Spleen (tissue), 11 donors: Measurements from ENCODE around the gene NRAP. TPM values are rescaled to one million over a fixed set of nuclear protein-coding genes. Genes with fewer than 3 reads are reported as not detected.

Source experiments
- DNase-seq: peaks from one replicate; pipeline ENCODE4 v3.0.0-alpha.2; 2020
- H3K27ac ChIP-seq, 8 donors: fragments of 200-600 bp; sonication (generic) in 7 of 8; 1 replicate in 4 of 8; 2 replicates in 4 of 8; pipeline versions ENCODE4 v1.5.0 to v1.8.0; 2016 to 2021; ENCODE audit warnings: inconsistent platforms in 4 of 8, mild to moderate bottlenecking in 4 of 8, moderate library complexity in 1 of 8
- H3K27me3 ChIP-seq, 7 donors: fragments of 200-600 bp; sonication (generic) in 6 of 7; replicated peaks in 1 of 7; 1 replicate in 4 of 7; 2 replicates in 3 of 7; pipeline versions ENCODE4 v1.5.0 to v1.8.0; 2016 to 2021; ENCODE audit warnings: inconsistent platforms in 3 of 7, mild to moderate bottlenecking in 1 of 7
- H3K36me3 ChIP-seq, 6 donors: fragments of 200-600 bp; sonication (generic) in 5 of 6; 1 replicate in 4 of 6; 2 replicates in 2 of 6; pipeline versions ENCODE4 v1.5.0 to v1.8.0; 2016 to 2021; ENCODE audit warnings: inconsistent platforms in 2 of 6
- H3K4me1 ChIP-seq, 6 donors: fragments of 200-600 bp; sonication (generic) in 5 of 6; 1 replicate in 3 of 6; 2 replicates in 3 of 6; pipeline versions ENCODE4 v1.5.0 to v1.8.0; 2016 to 2021; ENCODE audit warnings: inconsistent platforms in 3 of 6
- H3K4me3 ChIP-seq, 8 donors: fragments of 200-600 bp; sonication (generic) in 7 of 8; 1 replicate in 4 of 8; 2 replicates in 4 of 8; pipeline versions ENCODE4 v1.5.0 to v1.8.0; 2016 to 2021; ENCODE audit warnings: inconsistent platforms in 4 of 8, mild to moderate bottlenecking in 4 of 8, moderate library complexity in 2 of 8
- H3K9me3 ChIP-seq, 8 donors: fragments of 200-600 bp; sonication (generic) in 7 of 8; 1 replicate in 4 of 8; 2 replicates in 4 of 8; pipeline versions ENCODE4 v1.5.0 to v1.8.0; 2016 to 2021; ENCODE audit warnings: inconsistent platforms in 4 of 8
- CTCF ChIP-seq, 11 experiments: fragments of 200-600 bp in 7 of 11; fragments of 450-650 bp in 4 of 11; sonication (generic) in 4 of 11; IDR thresholded peaks in 8 of 11; conservative IDR thresholded peaks in 3 of 11; 1 replicate in 7 of 11; 2 replicates in 4 of 11; pipeline versions ENCODE4 v1.4.0 to v1.8.0; 2016 to 2021; ENCODE audit warnings: antibody characterized with exemption in 11 of 11, inconsistent platforms in 4 of 11, mild to moderate bottlenecking in 1 of 11
- POLR2A ChIP-seq, 3 donors: fragments of 450-650 bp; IDR thresholded peaks; one replicate each; pipeline ENCODE4 v1.5.1; 2017; ENCODE audit warnings: antibody characterized with exemption in 3 of 3, mild to moderate bottlenecking in 1 of 3
- POLR2AphosphoS5 ChIP-seq, 3 donors: sonication (generic); formaldehyde crosslinking; IDR thresholded peaks; one replicate each; pipeline ENCODE4 v1.5.1; 2017; ENCODE audit warnings: antibody characterized with exemption in 3 of 3
- WGBS, 5 donors: extraction: QIAGEN DNeasy Blood & Tissue Kit in 3 of 5; methylation state at CpG; one replicate each; pipeline versions ENCODE4 v1.1.5 to v1.1.7; 2013 to 2018; 5-methylcytosine and 5-hydroxymethylcytosine counted together
- intact Hi-C: fragments of 100-400 bp; cut with DNase I; formaldehyde crosslinking; loops from one replicate; pipeline ENCODE4 v1.15.0; 2023; ENCODE audit warnings: low total_unique reads
- polyA plus RNA-seq, 3 donors: library from polyadenylated mRNA; stranded (reverse); fragments of 200-250 nt; gene quantifications; one replicate each; pipeline ENCODE4 v1.2.1, GENCODE V29; 2013
- total RNA-seq, 7 donors: library from RNA; depleted of rRNA in 3 of 7; stranded (reverse); fragments of >200 nt in 3 of 7; fragmentation: NEBNext Ultra II Directional in 4 of 7; extraction: Animal tissue kit (Norgen Biotek cat#: 25700) in 4 of 7; gene quantifications; one replicate each; pipeline versions ENCODE4 v1.1.0 to v1.2.1, GENCODE V29; 2016 to 2021
- donor health status: healthy with polysubstance abuse.
- donor health status: DM: no; HTN: no; CAD: no; lungs with moderate emphysema.
- donor health status: DM: no; HTN: no; CAD: no.
- donor health status: Bipolar disorder and iron deficiency.
- donor health status: healthy.
- donor health status: DM: no; HTN: no; CAD: no.
- donor health status: DM: yes; HTN: yes; CAD: no.

Gene NRAP
- total and polyA plus RNA-seq, 10 donors, result 0.03 to 0.13 (median 0.04) TPM; not detected in 6

DNA sequence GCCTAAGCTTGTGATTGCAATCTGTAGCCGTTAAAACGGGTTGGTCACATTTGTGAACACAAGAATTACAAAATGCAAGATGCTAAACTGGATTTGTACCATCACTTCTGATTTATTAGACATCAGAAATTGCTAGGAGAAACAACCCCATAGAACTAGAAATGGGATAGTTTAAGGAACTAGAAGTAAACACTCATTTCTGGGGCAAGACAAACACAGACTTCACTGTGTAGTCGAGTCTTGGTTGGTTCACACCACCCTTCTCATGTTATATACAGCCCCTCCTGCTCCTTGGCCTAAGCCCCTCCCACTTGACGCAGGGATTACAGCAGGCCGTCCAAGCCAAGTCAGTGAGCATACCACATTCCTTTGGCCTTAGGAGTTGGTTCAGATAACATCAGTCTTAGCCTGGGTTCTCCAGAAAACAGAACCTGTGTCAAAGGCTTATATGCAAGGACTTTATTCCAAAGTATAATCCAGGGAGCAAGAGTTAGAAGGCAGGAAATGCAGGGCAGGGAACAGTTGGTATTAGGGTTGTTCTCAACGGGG lies 2.0 kb upstream of the NRAP start:
- Histone ChIP-seq H3K27me3 (peaks cover 0 to 10% (median 0%) of the 10 kb centered on the region in 7 donors), H3K27ac (no peak overlapping the region), H3K4me3 (no peak overlapping the region), H3K9me3 (peaks cover 0 to 11% (median 5%) of the 10 kb centered on the region in 8 donors), H3K36me3 (no peaks in the 10 kb centered on the region), H3K4me1 (no peaks in the 10 kb centered on the region)
- no peak for DNase-seq
- intact Hi-C loops, result no loop called here
- WGBS, 5 donors, result 65 to 82% (median 77%) methylated on average over 6 of the region's 6 CpGs
- TF ChIP-seq POLR2A (IDR thresholded peaks at IDR 0.05), result no peak
- TF ChIP-seq CTCF (IDR thresholded peaks at IDR 0.05 in 8 of 11, conservative IDR thresholded peaks at IDR 0.05 in 3 of 11), result no peak
- TF ChIP-seq POLR2AphosphoS5 (IDR thresholded peaks at IDR 0.05), result no peak

- H3K27me3 ChIP-seq, result peaks cover 0 to 7% (median 0%) of the 10 kb centered on the region in 7 donors
- intact Hi-C loops, result no loop called here
- no peak overlapping the region for H3K4me3 ChIP-seq
- TF ChIP-seq CTCF (IDR thresholded peaks at IDR 0.05 in 8 of 11, conservative IDR thresholded peaks at IDR 0.05 in 3 of 11) (no peak), POLR2AphosphoS5 (IDR thresholded peaks at IDR 0.05) (no peak), POLR2A (IDR thresholded peaks at IDR 0.05) (no peak)
- no peaks in the 10 kb centered on the region for H3K36me3 ChIP-seq
- 85 to 92% (median 87%) methylated on average over 4 of the region's 4 CpGs for WGBS, 5 donors
- H3K9me3 ChIP-seq, result peaks cover 0 to 6% (median under 1%) of the 10 kb centered on the region in 8 donors
- DNase-seq, result no peak
- H3K27ac ChIP-seq, result no peak overlapping the region
- H3K4me1 ChIP-seq, result no peaks in the 10 kb centered on the region
Measured at GRCh38 chr10:113665352-113665751, 1.5 kb upstream of the NRAP start.

GRCh38 chr10:113663142-113663541 lies 699 bp downstream of the NRAP start:
- no peaks in the 10 kb centered on the region for H3K4me1 ChIP-seq
- intact Hi-C loops, result no loop called here
- TF ChIP-seq POLR2AphosphoS5 (IDR thresholded peaks at IDR 0.05) (no peak), POLR2A (IDR thresholded peaks at IDR 0.05) (no peak), CTCF (IDR thresholded peaks at IDR 0.05 in 8 of 11, conservative IDR thresholded peaks at IDR 0.05 in 3 of 11) (no peak)
- no peak for DNase-seq
- 78 to 86% (median 83%) methylated on average over 5 of the region's 5 CpGs for WGBS, 5 donors
- H3K27me3 ChIP-seq, result no peaks in the 10 kb centered on the region
- H3K9me3 ChIP-seq, result no peaks in the 10 kb centered on the region
- H3K4me3 ChIP-seq, result no peak overlapping the region
- no peak overlapping the region for H3K27ac ChIP-seq
- H3K36me3 ChIP-seq, result no peaks in the 10 kb centered on the region

GRCh38 chr10:113661332-113661731 lies 2.5 kb downstream of the NRAP start:
- WGBS, 5 donors, result 81 to 96% (median 93%) methylated on average over 2 of the region's 2 CpGs
- no peak for TF ChIP-seq CTCF (IDR thresholded peaks at IDR 0.05 in 8 of 11, conservative IDR thresholded peaks at IDR 0.05 in 3 of 11)
- no peak for TF ChIP-seq POLR2A (IDR thresholded peaks at IDR 0.05)
- TF ChIP-seq POLR2AphosphoS5 (IDR thresholded peaks at IDR 0.05), result no peak
- Histone ChIP-seq H3K36me3 (no peaks in the 10 kb centered on the region), H3K4me3 (no peak overlapping the region), H3K9me3 (no peaks in the 10 kb centered on the region), H3K27ac (no peak overlapping the region), H3K27me3 (no peaks in the 10 kb centered on the region), H3K4me1 (no peaks in the 10 kb centered on the region)
- intact Hi-C loops, result no loop called here
- DNase-seq, result no peak
